GM20000 (cell line): ENCODE measurements around the gene ILKAP.

ENCODE experiments used
- DNase-seq: peaks from one replicate; pipeline ENCODE4 v3.0.0; 2012; ENCODE audit warnings: low spot score
- TF ChIP-seq, protein P1 (sequence below): IDR thresholded peaks from 2 replicates; pipeline ENCODE4 v1.5.1; 2012; ENCODE audit warnings: mild to moderate bottlenecking, control low read depth; ENCODE audit errors: extremely low read depth, missing control alignments

The ILKAP gene

DNA sequence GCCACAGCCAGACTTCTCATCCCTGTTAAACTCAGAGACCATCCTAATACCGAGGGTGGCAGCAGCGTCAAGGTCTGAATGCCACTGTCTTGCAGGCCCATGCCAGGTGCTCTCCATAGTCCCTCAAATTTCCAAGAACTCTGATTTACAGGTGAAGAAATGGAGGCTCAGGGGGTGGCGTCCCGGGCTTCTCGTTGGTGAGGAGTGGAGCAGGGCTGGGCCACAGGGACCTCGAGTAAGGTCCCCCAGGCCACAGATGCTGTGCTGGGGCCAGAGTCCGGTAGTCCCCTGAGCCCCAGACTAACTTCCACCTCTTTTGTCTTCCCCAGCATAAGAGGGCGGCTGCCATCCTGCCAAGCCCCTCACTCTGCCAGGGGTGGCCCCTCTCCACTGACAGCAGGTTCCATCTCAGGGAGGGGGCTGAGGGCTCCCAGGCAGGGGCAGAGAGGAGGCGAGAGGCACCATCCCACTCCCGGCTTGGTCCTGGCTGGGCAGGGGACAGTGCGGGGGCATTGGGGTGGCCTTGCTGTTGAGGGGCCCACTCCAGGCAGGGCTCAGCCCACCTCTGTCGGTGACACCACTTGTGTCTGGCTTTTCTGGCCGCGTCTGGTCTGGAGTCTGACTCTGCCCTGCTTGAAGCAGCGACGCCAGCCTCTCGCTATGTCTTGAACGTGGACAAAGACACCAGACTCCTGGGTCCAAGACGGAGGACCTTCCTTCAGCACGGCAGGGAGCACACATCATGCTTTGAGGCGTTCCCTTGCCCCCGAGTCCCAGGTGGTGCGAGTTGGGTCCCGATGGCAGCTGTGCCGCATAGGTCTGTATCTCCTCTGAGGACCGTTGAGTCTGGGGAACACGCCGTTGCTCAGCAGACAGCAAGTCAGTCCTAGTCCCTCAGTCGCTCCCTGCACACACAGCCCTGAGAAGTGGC, 80.9 kb downstream of the ILKAP start:
- DNase-seq = no peak
- TF ChIP-seq, protein P1, sequence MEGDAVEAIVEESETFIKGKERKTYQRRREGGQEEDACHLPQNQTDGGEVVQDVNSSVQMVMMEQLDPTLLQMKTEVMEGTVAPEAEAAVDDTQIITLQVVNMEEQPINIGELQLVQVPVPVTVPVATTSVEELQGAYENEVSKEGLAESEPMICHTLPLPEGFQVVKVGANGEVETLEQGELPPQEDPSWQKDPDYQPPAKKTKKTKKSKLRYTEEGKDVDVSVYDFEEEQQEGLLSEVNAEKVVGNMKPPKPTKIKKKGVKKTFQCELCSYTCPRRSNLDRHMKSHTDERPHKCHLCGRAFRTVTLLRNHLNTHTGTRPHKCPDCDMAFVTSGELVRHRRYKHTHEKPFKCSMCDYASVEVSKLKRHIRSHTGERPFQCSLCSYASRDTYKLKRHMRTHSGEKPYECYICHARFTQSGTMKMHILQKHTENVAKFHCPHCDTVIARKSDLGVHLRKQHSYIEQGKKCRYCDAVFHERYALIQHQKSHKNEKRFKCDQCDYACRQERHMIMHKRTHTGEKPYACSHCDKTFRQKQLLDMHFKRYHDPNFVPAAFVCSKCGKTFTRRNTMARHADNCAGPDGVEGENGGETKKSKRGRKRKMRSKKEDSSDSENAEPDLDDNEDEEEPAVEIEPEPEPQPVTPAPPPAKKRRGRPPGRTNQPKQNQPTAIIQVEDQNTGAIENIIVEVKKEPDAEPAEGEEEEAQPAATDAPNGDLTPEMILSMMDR = no peak

DNA sequence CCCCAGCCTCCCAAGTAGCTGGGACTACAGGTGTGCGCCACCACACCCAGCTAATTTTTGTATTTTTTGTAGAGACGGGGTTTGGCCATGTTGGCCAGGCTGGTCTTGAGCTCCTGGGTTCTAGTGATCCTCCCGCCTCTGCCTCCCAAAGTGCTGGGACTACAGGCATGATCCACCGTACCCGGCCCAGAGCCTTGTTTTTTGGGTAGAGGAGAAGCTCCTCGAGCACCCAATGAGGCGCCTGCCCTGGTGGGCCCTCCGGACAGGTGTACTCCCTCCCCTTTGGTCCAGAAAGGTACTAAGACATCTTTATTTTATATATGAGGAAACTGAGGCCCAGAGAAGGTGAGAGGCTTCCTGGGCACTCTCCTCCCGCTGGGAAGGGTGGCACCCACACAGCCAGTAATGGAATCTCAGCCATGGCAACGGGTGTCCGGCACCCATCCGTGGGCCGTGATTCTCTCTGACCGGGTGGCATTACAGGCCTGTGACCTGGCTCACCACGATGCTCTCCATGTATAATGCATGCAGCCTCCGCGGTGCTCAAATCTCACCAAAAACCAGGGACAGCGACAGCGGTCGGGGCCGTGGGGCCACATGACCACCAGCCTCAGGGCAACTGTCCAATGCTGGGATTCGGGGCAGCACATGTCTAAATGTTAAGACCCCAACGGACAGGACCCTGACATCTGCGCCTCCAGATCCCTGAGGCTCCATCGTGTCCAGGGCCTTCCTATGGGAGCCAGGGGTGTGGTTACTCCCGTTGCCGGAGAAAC, 81.8 kb downstream of the ILKAP start:
- no peak for DNase-seq
- TF ChIP-seq, protein P1 = no peak

DNA sequence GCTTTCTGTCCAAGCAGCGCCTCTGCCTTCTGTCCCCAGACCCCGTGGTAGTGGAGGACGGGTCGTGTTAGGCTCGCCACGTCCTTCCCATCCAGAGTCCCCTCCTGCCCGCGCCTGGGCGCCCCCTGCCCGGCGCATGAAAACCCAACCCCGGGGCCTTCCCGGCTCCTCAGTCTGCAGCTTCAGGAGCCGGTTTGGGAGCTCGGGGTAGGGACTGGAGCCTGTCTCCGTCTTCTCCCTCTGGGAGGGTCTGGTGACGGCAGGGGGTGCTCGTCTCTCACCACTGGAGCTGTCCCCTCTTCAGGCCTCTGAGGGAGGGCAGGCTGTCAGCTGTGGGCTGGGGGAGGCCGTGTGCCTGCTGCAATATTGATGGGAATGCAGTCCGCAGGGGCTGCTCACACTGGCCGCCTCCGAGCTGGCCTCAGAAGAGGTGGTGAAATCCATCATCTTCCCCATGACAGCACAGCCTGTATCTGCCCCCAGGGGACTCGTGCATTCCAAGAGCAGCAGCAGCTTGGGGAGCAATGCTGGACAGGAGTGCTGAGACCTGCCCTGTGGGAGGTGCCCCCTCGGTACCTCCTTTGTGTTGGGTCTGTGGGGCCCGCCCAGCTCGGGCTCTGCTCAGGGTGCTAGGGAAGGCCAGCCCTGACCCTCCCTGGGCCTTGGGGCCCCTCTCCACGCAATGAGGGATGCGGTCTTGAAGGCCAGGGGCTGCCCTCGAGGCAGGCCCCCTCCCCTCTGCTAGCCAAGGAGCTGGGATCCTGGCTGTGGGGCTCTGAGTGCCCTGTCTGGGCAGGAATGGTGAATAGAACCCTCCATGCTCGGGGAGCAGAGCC, 82.8 kb downstream of the ILKAP start:
- no peak for DNase-seq
- TF ChIP-seq, protein P1 = no peak
